SK-N-MC (cell line): ENCODE results near the gene LUC7L3.

ENCODE experiments used
- EZH2 ChIP-seq: fragments of 200-600 bp; sonication (generic); IDR thresholded peaks from one replicate; pipeline ENCODE4 v1.6.1; 2017; ENCODE audit warnings: antibody characterized with exemption
- POLR2AphosphoS5 ChIP-seq: IDR thresholded peaks from 2 replicates; pipeline ENCODE4 v1.6.1; 2012; ENCODE audit warnings: mild to moderate bottlenecking, low read depth, low read length, borderline replicate concordance

DNA sequence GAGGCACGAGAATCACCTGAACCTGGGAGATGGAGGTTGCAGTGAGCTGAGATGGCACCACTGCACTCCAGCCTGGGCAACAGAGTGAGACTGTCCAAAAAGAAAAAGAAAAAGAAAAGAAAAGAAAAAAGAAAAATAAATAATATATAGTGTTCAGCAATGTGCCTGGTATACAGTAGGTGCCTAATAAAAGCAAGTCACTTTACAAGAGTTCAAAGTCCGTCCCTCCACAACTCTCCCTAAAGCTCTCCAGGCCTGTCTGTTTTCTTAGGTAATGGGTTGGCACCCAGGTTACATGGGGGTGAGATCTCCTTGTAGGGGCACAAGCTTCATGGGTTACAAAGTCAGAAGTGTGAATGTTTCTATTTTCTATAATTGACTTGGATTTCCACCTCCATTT, 64.5 kb downstream of the LUC7L3 start:
- TF ChIP-seq POLR2AphosphoS5 (no peak), EZH2 (no peak)
